ENCODE measurements around the gene DCAF6.
"Not testable (repeated sequence)": the region's sequence is repeated elsewhere in the genome, so short reads cannot be mapped to it uniquely, and the experiment has no call there.

Gene DCAF6

GRCh38 chr1:167924543-167925231, 11.8 kb upstream of the DCAF6 start:
- DNase-seq: no peak

GRCh38 chr1:167926486-167926997, 9.9 kb upstream of the DCAF6 start:
- DNase-seq: no peak

DNA sequence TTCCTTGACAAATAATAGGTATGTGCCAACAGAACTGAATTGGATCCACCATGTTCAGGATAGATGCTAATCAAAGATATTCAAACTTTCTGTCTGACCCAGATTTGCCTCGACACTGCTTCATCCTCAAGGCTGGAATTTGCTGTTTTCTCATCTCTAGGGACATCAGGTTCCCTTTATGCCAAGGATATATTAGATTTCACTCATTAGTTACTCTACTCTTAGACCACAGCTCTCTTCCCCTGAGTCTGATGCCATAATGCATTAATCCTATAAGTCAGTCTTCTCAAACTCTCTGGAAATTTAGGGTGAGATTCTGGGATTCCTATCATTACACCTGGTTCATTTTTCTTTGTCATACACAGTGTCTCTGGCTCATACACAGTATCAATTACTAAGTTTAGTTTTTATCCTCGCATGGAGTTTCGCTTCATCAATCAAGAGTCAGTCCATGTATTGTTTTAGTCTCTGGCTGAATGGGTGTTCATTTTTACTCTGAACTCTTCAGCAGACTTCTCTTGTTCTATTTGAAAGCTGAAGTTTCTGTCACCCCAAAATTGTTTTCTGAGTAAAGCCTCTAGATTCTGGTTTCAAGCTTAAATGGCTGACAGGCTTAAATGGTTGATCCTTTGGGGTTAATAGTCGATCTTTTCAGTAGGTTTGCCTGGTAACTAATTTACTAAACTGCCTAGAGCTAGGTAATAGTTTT, 9.3 kb upstream of the DCAF6 start:
- DNase-seq: no peak

DNA sequence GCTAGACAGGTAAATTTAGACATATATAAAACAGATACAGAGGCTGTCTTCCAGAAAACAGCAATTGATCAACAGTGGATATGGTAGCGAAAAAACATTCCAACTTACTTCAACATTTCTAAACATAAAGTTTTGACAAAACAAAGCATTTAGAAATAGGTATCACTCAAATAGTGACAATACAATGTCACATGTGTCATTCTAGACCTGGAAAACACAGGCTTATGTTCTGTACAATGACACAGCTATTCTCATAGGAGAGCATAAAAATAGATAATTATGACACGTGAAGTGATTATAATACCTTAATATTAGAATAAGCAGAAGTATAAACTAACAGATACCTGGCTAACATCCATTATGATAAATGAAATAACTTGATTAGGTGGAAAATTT, 8.0 kb upstream of the DCAF6 start:
- DNase-seq: no peak

DNA sequence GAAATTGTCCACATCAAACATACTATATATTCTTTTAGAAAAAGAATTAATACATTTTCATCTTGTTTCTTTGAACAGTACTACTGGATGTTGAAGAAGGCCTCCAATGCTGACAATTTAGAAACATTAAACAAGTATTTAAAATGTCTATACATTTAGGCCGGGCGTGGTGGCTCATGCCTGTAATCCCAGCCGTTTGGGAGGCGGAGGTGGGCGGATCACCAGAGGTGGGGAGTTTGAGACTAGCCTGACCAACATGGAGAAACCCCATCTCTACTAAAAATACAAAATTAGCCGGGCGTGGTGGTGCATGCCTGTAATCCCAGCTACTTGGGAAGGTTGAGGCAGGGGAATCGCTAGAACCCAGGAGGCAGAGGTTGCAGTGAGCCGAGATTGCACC, 7.6 kb upstream of the DCAF6 start:
- not testable (repeated sequence) for DNase-seq

- DNase-seq: no peak
Measured at GRCh38 chr1:167929725-167930124, 6.8 kb upstream of the DCAF6 start.

DNA sequence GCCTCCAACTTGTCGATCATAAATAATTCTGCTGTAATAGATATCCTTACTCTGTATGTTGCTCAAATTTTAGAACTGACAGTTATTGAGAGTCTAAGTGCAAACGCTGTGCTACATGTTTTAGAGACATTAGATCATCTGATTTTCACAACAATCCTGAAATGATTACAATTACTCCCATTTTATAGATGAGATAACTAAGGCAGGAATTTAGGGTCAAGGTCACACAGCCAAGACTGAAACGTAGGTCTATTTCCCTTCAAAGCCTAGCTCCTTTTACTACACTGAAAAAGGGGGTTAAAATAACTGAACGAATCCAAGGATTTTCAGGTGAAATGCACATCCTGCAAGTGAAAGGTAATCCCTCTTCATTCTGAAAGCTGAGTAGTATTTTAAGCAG, 2.7 kb upstream of the DCAF6 start:
- DNase-seq: no peak

- peak in 1 of 2 donors; percentile 9 for DNase-seq
Measured at GRCh38 chr1:167934426-167935215, 1.9 kb upstream of the DCAF6 start.

- peak; percentile 30 to 53 for DNase-seq
Measured at GRCh38 chr1:167935216-167936067, 1.0 kb upstream of the DCAF6 start.

DNA sequence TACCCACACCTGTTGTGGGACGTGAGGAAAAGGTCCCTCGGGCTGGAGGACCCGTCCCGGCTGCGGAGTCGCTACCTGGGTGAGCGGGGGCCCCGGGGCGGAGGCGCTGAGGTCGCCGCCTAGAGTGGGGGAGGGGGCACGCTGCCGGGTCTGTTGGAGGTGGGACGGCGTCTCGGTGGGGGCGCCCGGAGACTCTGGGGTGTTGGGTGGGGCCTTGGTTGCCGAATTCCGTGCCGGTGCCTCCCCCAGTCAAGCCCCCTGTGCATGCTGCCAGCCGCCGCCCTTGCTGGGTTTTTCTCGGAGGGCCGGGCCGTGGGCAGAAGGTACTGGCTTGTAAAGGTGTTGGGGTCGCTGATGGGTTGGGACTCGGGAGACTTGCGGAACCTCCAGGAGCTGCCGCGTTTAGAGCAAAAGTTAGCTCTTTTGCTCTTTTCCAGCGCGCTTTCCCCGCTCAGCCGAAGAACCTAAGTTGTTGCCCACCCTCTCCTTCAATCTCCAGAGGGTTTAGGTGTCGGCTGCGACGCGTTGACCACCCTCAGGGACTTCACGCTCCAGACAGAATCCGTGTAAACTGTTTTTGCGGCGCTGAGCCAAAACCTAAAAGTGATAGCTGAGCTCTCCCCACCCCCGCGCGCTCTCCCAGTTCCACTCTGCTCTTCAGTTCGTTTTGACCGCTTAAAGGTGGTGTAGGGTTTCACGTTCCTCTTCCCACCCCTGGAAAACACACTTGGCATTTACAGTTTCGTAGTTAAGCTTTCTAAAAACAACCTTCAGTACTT, 636 bp downstream of the DCAF6 start, which contains the start of gene MPC2:
TSS of gene MPC2 (minus strand) at position 143 of the 779 bp plus-strand sequence. CDS start 1,231 bp downstream, outside the sequence.
- peak; percentile 67 to 70 for DNase-seq

DNA sequence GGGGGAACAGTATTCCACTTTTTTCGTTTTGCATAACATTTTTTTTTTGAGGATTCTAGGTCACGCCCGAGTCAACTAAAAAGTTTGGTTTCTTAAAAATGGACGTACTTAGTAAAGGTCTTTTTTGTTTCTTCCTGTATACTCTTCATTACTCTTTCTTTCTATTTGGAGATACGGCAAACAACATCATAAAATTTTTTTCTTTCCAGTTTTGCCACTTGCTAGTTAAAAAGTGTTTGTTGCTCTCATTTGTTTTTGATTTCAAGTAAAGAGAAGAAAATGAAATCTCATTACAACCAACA, 1.2 kb downstream of the DCAF6 start:
- DNase-seq: peak in 1 of 2 donors; percentile 8

DNA sequence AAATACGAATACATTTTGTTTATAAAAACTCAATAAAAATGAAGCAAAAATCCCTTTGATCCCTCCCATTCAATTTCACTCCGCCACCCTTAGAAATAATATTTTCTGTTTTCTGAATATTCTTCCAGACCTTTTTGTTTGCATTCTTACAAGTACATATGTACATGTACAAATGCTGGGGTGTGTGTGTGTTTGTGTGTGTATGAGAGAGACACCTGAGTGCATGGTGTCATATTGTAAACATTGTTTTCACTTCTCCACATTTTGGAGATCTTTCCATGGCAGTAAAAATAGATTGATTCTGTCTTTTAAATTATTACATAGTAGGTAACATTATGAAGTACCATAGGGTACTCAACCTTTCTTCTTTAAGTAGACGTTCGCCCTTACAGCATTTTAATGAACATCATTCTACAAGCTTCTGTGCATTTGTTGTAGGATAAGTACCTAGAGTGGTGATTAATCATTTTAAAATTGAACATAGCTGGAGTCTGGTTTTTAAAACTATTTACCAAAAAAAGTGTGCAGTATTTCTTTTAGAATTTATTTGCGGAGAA, 1.7 kb downstream of the DCAF6 start:
- DNase-seq: no peak

DNA sequence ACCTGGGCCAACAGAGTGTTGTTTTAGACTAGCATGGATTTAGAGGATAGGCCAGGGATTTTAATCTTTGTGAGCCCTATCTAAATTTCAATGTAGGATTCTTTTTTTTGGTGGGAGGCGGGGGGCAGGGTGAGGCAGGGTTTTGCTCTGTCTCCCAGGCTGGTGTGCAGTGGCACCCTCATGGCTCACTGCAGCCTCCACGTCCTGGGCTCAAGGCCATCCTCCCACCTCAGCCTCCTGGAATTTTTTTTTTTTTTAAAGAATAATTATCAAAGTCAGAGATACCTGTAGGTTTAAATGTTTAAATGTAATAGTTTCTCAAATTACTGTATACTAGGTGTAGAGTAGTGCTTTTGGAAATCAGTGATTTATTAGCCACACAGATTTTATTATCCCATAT, 3.8 kb downstream of the DCAF6 start:
- no peak for DNase-seq

GRCh38 chr1:167943541-167943940, 7.1 kb downstream of the DCAF6 start:
- DNase-seq: no peak

DNA sequence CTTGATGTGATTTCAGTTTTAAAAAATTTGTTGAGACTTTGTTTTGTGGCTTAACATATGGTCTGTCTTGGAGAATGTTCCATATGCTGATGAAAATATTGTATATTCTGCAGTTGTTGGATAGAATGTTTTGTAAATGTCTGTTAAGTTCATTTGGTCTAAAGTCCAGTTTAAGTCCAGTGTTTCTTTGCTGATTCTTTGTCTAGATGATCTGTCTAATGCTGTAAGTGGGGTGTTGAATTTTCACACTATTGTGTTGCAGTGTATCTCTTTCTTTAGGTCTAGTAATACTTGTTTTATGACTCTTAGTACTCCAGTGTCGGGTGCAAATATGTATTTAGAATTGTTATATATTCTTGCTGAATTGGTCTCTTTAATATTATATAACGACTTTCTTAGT, 11.2 kb downstream of the DCAF6 start:
- DNase-seq: no peak

- DNase-seq: no peak
Measured at GRCh38 chr1:167949785-167950184, 13.3 kb downstream of the DCAF6 start.

GRCh38 chr1:167950569-167950968, 14.1 kb downstream of the DCAF6 start:
- DNase-seq: no peak

DNA sequence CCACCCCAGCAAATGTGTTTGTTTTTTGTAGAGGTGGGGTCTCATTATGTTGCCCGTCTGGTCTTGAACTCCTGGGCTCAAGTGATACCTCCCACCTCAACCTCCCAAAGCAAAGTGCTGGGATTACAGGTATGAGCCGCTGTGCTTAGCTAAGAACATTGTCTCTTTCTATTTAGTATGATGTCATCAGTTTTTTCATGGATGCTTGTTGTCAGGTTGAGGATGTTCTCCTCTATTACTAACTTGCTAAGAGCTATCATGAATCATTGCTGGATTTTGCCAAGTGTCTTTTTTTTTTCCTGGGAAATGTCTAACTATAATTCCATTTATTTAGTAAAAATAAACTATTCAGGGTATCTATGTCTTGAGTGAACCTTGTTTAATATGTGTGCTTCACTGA, 19.4 kb downstream of the DCAF6 start:
- DNase-seq: no peak

DNA sequence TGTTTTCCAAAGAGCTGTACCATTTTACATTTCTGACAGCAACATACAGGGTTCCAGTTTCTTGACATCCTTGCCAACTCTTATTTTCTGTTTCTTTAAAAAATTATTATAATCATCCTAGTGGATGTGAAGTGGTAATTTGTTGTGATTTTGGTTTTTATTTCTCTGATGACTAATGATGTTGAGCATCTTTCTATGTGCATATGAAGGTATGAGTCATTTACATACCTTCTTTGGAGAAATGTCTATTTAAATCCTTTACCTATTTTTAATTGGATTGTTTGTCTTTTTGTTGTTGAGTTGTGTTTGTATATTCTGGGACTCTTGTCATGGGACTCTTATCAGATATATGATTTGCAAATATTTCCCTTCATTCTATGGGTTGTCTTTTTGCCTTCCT, 21.2 kb downstream of the DCAF6 start:
- DNase-seq: no peak

DNA sequence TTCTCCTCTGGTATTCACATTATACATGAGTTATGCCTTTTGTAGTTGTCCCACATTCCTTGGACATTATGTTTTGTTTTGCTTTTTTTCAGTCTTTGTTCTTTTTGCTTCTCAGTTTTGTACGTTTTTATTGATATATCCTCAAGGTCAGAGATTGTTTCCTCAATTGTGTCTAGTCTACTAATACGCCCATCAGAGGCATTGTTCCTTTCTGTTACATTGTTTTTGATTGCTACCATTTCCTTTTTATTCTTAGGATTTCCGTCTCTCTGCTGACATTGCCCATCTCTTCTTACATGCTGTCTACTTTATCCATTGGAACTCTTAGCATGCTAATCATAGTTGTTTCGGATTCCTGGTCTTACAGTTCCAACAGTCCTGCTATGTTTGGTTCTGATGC, 28.2 kb downstream of the DCAF6 start:
- no peak for DNase-seq

DNA sequence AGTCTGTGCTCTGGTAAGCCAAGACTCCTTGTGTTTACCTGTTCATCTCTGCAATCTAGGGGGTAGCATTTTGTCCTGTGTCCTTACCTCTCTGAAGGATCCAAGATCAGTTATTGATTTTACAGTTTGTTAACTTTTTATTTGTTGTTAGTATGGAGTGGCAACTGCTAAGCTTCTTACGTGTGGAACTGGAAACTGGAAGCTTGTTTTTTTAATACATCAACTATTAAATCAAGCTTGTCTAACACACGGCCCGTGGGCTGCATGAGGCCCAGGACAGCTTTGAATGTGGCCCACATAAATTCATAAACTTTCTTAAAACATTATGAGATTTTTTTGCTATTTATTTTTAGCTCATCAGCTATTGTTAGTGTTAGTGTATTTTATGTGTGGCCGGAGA, 29.6 kb downstream of the DCAF6 start:
- no peak for DNase-seq

DNA sequence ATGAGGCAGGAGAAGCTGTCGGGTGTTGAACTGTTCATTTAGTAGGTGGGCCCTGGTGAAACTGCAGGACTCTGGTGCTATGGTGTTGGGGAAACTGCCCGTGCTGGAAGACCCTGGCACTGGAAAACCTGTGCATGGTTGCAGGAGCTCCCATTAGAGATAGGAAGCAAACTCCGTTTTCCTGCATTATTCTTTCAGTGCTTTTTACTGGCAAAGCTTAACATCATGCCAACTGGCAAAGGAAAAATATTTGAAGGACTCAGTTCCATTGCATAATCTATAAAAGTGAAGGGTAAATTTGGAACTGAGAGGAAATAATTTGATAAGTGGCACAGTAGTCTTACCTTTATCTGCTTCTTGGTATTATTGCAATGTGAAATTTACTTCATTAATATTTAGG, 32.1 kb downstream of the DCAF6 start:
- DNase-seq: no peak

Measured in CD4-positive, alpha-beta T cell treated with Interleukin-4 for 1 hour (primary cell).